ENCODE measurements around the gene PKN1.

The PKN1 gene

GRCh38 chr19:14479309-14479974 lies 46.3 kb downstream of the PKN1 start:
- ChIA-PET CTCF (interaction anchor here (0.8 to 6.0 kb wide), 26 partner anchors 10 to 342 kb away, joined by 3 to 50 read pairs (median 6); partner anchors contain the start of genes ASF1B, GIPC1 and PKN1), POLR2A (no interaction called here)
- TF ChIP-seq CTCF (IDR thresholded peaks at IDR 0.05; ENCODE audit: control extremely low read depth, extremely low read depth, low read depth, missing control alignments) = no peak
- DNase-seq (ENCODE audit: extremely low spot score) = no peak

- peak; percentile 87 for DNase-seq (ENCODE audit: extremely low spot score)
- POLR2A ChIA-PET = no interaction called here
- TF ChIP-seq CTCF (IDR thresholded peaks at IDR 0.05; ENCODE audit: control extremely low read depth, extremely low read depth, low read depth, missing control alignments) = peak; percentile 98
- CTCF ChIA-PET = interaction anchor here (0.6 to 6.0 kb wide), 36 partner anchors 8 to 409 kb away, joined by 3 to 50 read pairs (median 4); partner anchors contain the start of genes ASF1B, GIPC1 and PKN1
Measured at GRCh38 chr19:14479975-14480699, 47.0 kb downstream of the PKN1 start.

GRCh38 chr19:14480700-14481079 lies 47.6 kb downstream of the PKN1 start:
- ChIA-PET POLR2A (no interaction called here), CTCF (interaction anchor here (0.6 to 6.0 kb wide), 37 partner anchors 8 to 409 kb away, joined by 3 to 50 read pairs (median 4); partner anchors contain the start of genes ASF1B, GIPC1 and PKN1)
- TF ChIP-seq CTCF (IDR thresholded peaks at IDR 0.05; ENCODE audit: control extremely low read depth, extremely low read depth, low read depth, missing control alignments) = no peak
- no peak for DNase-seq (ENCODE audit: extremely low spot score)

GRCh38 chr19:14482172-14482941 lies 49.3 kb downstream of the PKN1 start:
- ChIA-PET CTCF (interaction anchor here (1.1 to 6.0 kb wide), 8 partner anchors 10 to 283 kb away, joined by 3 to 50 read pairs (median 10); partner anchors contain the start of genes GIPC1 and PKN1), POLR2A (interaction anchor here (0.7 kb wide), 1 partner anchor 345 kb away, joined by 3 read pairs; no protein-coding TSS in a partner anchor)
- DNase-seq (ENCODE audit: extremely low spot score) = no peak
- TF ChIP-seq CTCF (IDR thresholded peaks at IDR 0.05; ENCODE audit: control extremely low read depth, extremely low read depth, low read depth, missing control alignments) = no peak

- no peak for TF ChIP-seq CTCF (IDR thresholded peaks at IDR 0.05; ENCODE audit: control extremely low read depth, extremely low read depth, low read depth, missing control alignments)
- ChIA-PET CTCF (interaction anchor here (0.8 to 3.8 kb wide), 10 partner anchors 8 to 139 kb away, joined by 3 to 28 read pairs (median 4); partner anchors contain the start of gene GIPC1), POLR2A (interaction anchor here (0.6 to 1.0 kb wide), 2 partner anchors 22 to 37 kb away, joined by 3 to 7 read pairs; no protein-coding TSS in a partner anchor)
- no peak for DNase-seq (ENCODE audit: extremely low spot score)
Measured at GRCh38 chr19:14487370-14488125, 54.4 kb downstream of the PKN1 start.
